Neural crest cell (in vitro differentiated cells): ENCODE data around the gene LMBRD1. TPM values are rescaled to one million over a fixed set of nuclear protein-coding genes. Genes with fewer than 3 reads are reported as not detected.
"Not testable (repeated sequence)": the region's sequence is repeated elsewhere in the genome, so short reads cannot be mapped to it uniquely, and the experiment has no call there.

ENCODE experiments used
- DNase-seq: peaks from one replicate; pipeline ENCODE4 v3.0.0; 2021; ENCODE audit warnings: low read depth, mixed read lengths, low spot score
- H3K27ac Mint-ChIP-seq: one replicate; pipeline ENCODE4 v1.8.0; 2021; ENCODE audit warnings: mild to moderate bottlenecking, mixed read lengths; ENCODE audit not compliant: unreplicated experiment
- H3K27me3 Mint-ChIP-seq: 2 replicates; pipeline ENCODE4 v1.8.0; 2021; ENCODE audit warnings: low read depth, mild to moderate bottlenecking, mixed read lengths
- H3K36me3 Mint-ChIP-seq: 2 replicates; pipeline ENCODE4 v1.8.0; 2021; ENCODE audit warnings: low read depth, mild to moderate bottlenecking, mixed read lengths
- H3K4me1 Mint-ChIP-seq: 2 replicates; pipeline ENCODE4 v1.8.0; 2021; ENCODE audit warnings: mixed read lengths
- H3K4me3 Mint-ChIP-seq: one replicate; pipeline ENCODE4 v1.8.0; 2021; ENCODE audit warnings: mild to moderate bottlenecking, mixed read lengths
- H3K9me3 Mint-ChIP-seq: 2 replicates; pipeline ENCODE4 v1.8.0; 2021; ENCODE audit warnings: mixed read lengths
- CTCF ChIP-seq: fragments of 200-600 bp; sonication (generic); conservative IDR thresholded peaks from 2 replicates; pipeline ENCODE4 v1.5.0; 2021; ENCODE audit warnings: antibody characterized with exemption, mild to moderate bottlenecking
- total RNA-seq: library from RNA; stranded (reverse); gene quantifications from 2 replicates; pipeline ENCODE4 v1.2.1, GENCODE V29; 2021

LMBRD1 gene
- total RNA-seq, 1 donor from 2014 or later, result 17.2 TPM

- no peak overlapping the region for H3K4me3 Mint-ChIP-seq
- H3K27ac Mint-ChIP-seq, result no peak overlapping the region
- H3K36me3 Mint-ChIP-seq, result peaks cover 8% of the 10 kb centered on the region
- DNase-seq, result no peak
- H3K9me3 Mint-ChIP-seq, result no peaks in the 10 kb centered on the region
- TF ChIP-seq CTCF, result no peak
- peaks cover 9% of the 10 kb centered on the region for H3K4me1 Mint-ChIP-seq
- no peaks in the 10 kb centered on the region for H3K27me3 Mint-ChIP-seq
Measured at GRCh38 chr6:69789578-69789977, 7.2 kb downstream of the LMBRD1 start.

GRCh38 chr6:69787436-69787835, 9.4 kb downstream of the LMBRD1 start:
- H3K27ac Mint-ChIP-seq, H3K4me1 Mint-ChIP-seq, H3K36me3 Mint-ChIP-seq, H3K27me3 Mint-ChIP-seq, DNase-seq, H3K4me3 Mint-ChIP-seq, H3K9me3 Mint-ChIP-seq: not testable (repeated sequence)

GRCh38 chr6:69785697-69786096, 11.1 kb downstream of the LMBRD1 start:
- no peak overlapping the region for H3K27ac Mint-ChIP-seq
- DNase-seq, result no peak
- TF ChIP-seq CTCF, result no peak
- no peaks in the 10 kb centered on the region for H3K27me3 Mint-ChIP-seq
- H3K9me3 Mint-ChIP-seq, result no peaks in the 10 kb centered on the region
- H3K4me3 Mint-ChIP-seq, result no peak overlapping the region
- no peaks in the 10 kb centered on the region for H3K4me1 Mint-ChIP-seq
- H3K36me3 Mint-ChIP-seq, result peaks cover 6% of the 10 kb centered on the region

- TF ChIP-seq CTCF, result no peak
Measured at GRCh38 chr6:69784595-69785377, 12.0 kb downstream of the LMBRD1 start.

GRCh38 chr6:69783108-69783507, 13.7 kb downstream of the LMBRD1 start:
- H3K4me1 Mint-ChIP-seq, result no peaks in the 10 kb centered on the region
- H3K4me3 Mint-ChIP-seq, result no peak overlapping the region
- peaks cover 8% of the 10 kb centered on the region for H3K36me3 Mint-ChIP-seq

More at GRCh38 chr6:69784595-69785377, 12.0 kb downstream of the LMBRD1 start:
- H3K27ac Mint-ChIP-seq, result no peak overlapping the region
- H3K4me1 Mint-ChIP-seq, result no peaks in the 10 kb centered on the region
- no peak for DNase-seq
- H3K4me3 Mint-ChIP-seq, result no peak overlapping the region
- H3K27me3 Mint-ChIP-seq, result no peaks in the 10 kb centered on the region
- no peaks in the 10 kb centered on the region for H3K9me3 Mint-ChIP-seq
- peaks cover 8% of the 10 kb centered on the region for H3K36me3 Mint-ChIP-seq

More at GRCh38 chr6:69783108-69783507, 13.7 kb downstream of the LMBRD1 start:
- no peak overlapping the region for H3K27ac Mint-ChIP-seq
- H3K9me3 Mint-ChIP-seq, result no peaks in the 10 kb centered on the region
- TF ChIP-seq CTCF, result no peak
- DNase-seq, result no peak
- no peaks in the 10 kb centered on the region for H3K27me3 Mint-ChIP-seq
